RWPE2 (cell line): ENCODE measurements around the gene TEX19.

Source experiments
- ATAC-seq: fragments of 200-7000 bp; cut with Tn5 transposase; 3 replicates; pipeline ENCODE4 v1.9.1; 2021; ENCODE audit warnings: low read depth
- DNase-seq: peaks from one replicate; pipeline ENCODE4 v3.0.0-alpha.2; 2020; ENCODE audit warnings: low spot score
- H3K27ac ChIP-seq: fragments of 450-650 bp; 2 replicates; pipeline ENCODE4 v1.5.1; 2017; ENCODE audit warnings: mild to moderate bottlenecking; ENCODE audit not compliant: poor library complexity, severe bottlenecking
- H3K27me3 ChIP-seq: fragments of 250-450 bp; sonication (Bioruptor Pico); 2 replicates; pipeline ENCODE4 v1.5.1; 2021; ENCODE audit warnings: mild to moderate bottlenecking, moderate library complexity; ENCODE audit not compliant: insufficient read depth, poor library complexity, severe bottlenecking
- H3K36me3 ChIP-seq: fragments of 250-450 bp; sonication (Bioruptor Pico); 2 replicates; pipeline ENCODE4 v1.5.1; 2020; ENCODE audit warnings: low read depth, mild to moderate bottlenecking, moderate library complexity
- H3K4me1 ChIP-seq: fragments of 250-450 bp; sonication (Bioruptor Pico); 2 replicates; pipeline ENCODE4 v1.5.1; 2021; ENCODE audit warnings: mild to moderate bottlenecking, moderate library complexity; ENCODE audit not compliant: insufficient read depth, poor library complexity, severe bottlenecking
- H3K4me3 ChIP-seq: fragments of 250-450 bp; sonication (Bioruptor Pico); 2 replicates; pipeline ENCODE4 v1.5.1; 2021; ENCODE audit warnings: mild to moderate bottlenecking, moderate library complexity; ENCODE audit not compliant: severe bottlenecking
- H3K9me3 ChIP-seq: fragments of 250-450 bp; sonication (Bioruptor Pico); 2 replicates; pipeline ENCODE4 v1.5.1; 2021; ENCODE audit warnings: mild to moderate bottlenecking, moderate library complexity; ENCODE audit not compliant: severe bottlenecking
- CTCF ChIP-seq: fragments of 450-650 bp; IDR thresholded peaks from one replicate; pipeline ENCODE4 v1.5.1; 2017; ENCODE audit warnings: mild to moderate bottlenecking, moderate library complexity; ENCODE audit not compliant: poor library complexity, severe bottlenecking

Gene TEX19

GRCh38 chr17:82334204-82334621 lies 24.8 kb upstream of the TEX19 start:
- Histone ChIP-seq H3K4me3 (peak overlapping the region; percentile 33), H3K4me1 (peaks cover 46% of the 10 kb centered on the region), H3K36me3 (no peaks in the 10 kb centered on the region), H3K9me3 (no peaks in the 10 kb centered on the region), H3K27me3 (no peaks in the 10 kb centered on the region), H3K27ac (peak overlapping the region; percentile 59)
- ATAC-seq = no peak
- TF ChIP-seq CTCF = no peak
- DNase-seq = peak; percentile 75

- no peak for TF ChIP-seq CTCF
- no peaks in the 10 kb centered on the region for H3K36me3 ChIP-seq
- H3K4me1 ChIP-seq = peaks cover 49% of the 10 kb centered on the region
- DNase-seq (peak; percentile 58), ATAC-seq (no peak)
- H3K4me3 ChIP-seq = peak overlapping the region; percentile 8
- no peaks in the 10 kb centered on the region for H3K27me3 ChIP-seq
- H3K27ac ChIP-seq = peak overlapping the region; percentile 59
- H3K9me3 ChIP-seq = no peaks in the 10 kb centered on the region
Measured at GRCh38 chr17:82334622-82335394, 24.2 kb upstream of the TEX19 start.

GRCh38 chr17:82338858-82339633 lies 20.0 kb upstream of the TEX19 start:
- Histone ChIP-seq H3K27me3 (no peaks in the 10 kb centered on the region), H3K4me1 (peaks cover 30% of the 10 kb centered on the region), H3K9me3 (no peaks in the 10 kb centered on the region), H3K27ac (peak overlapping the region; percentile 81), H3K36me3 (no peaks in the 10 kb centered on the region), H3K4me3 (peak overlapping the region; percentile 3)
- no peak for TF ChIP-seq CTCF
- DNase-seq (peak; percentile 80), ATAC-seq (peak; percentile 94)

GRCh38 chr17:82339634-82340580 lies 19.1 kb upstream of the TEX19 start:
- DNase-seq (no peak), ATAC-seq (no peak; the same call in 2 of the 3 replicates)
- peak overlapping the region; percentile 3 for H3K4me3 ChIP-seq
- peaks cover 21% of the 10 kb centered on the region for H3K4me1 ChIP-seq
- no peak for TF ChIP-seq CTCF
- no peaks in the 10 kb centered on the region for H3K9me3 ChIP-seq
- H3K27me3 ChIP-seq = no peaks in the 10 kb centered on the region
- no peaks in the 10 kb centered on the region for H3K36me3 ChIP-seq
- H3K27ac ChIP-seq = peak overlapping the region; percentile 81
